ENCODE results near the gene ADGB.
A peak's percentile ranks its signal among the peaks of the same experiment; 100 is the strongest.
"Not testable (repeated sequence)": the region's sequence is repeated elsewhere in the genome, so short reads cannot be mapped to it uniquely, and the experiment has no call there.

ADGB gene

DNA sequence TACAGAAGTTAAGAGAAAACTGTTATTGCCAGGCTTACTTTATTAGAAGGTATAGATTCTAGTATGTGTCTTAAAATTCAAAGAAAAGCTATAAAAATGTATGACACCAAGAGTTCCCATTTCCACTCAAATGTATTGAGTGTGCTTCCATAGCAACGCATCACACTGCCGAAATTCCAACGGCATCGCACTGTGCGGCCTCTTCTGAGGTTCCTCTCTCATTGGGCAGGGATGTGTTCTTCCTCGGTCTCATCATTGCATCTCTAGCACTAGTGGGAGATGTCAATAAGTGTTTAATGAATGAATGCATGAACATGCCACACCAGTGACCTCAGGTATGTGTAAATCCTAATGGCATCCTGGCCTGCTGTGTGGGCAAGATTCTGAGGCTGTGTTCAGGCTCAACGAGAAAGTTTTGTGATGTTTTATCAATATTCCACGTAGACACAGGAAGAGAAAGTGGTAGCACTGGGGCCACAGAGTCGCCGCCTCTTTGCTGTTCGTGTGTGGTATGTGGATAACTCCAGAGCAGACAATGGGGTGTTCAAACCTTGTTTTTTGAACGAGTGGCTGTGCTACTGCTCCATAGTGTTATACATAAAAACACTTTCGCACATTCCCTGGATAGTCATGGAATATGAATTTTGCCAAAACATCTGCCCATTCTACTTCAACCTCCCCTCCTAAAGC, 171.6 kb downstream of the ADGB start:
- DNase-seq, result no peak

DNA sequence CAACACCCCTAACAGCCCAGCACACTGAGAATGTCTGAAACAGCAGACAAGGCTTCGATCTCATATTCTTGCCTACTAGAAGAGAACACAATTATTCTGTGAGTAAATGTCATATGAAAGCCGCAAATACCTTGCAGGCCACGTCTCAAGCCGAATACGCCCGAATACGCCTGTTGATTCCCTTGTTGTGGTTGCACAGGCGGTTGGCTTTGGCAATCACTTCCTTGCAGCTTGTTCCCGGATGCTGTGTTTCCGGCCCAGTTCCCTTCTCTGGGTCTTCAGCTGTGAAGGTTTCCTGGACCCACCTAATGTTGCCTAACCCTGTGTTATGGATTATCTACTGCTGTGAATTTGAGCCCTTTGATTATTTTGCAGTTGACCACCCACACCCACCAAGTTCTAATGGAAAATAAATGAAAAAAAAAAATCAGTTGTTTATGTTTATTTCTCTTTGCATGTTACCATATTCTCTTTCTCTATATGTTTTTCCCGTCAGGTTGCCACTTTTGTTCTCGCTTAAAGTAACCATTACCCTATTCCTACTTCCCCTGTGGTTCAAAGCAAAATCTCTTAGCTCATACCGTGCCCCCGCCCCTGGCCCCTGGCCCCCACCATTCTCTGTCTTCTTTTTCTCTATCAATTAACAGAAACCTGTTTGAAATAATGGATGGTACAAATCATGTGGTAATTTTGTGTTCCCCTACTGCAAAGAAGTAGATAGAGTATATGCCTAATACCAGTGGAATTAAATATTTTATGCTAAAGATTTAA, 172.4 kb downstream of the ADGB start:
- peak; percentile 39 for DNase-seq

DNA sequence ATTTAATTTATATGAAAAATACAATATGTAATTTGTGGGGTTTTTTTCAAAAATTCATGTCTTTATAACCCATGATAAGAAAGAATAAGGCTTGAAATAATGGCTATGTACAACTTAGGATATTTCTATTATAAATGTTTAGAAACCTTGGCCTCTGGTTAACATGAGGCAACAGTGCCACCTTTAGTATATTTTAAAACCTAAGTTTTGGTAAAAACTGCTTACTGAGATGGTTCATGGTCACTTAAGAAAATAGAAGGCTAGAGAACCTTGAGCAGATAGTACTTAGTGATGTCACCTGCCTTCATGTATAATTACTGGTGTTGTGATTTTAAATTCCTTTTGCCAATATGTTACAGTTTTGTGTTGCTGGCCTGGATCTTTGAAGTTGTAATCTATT, 176.4 kb downstream of the ADGB start:
- DNase-seq, result no peak

DNA sequence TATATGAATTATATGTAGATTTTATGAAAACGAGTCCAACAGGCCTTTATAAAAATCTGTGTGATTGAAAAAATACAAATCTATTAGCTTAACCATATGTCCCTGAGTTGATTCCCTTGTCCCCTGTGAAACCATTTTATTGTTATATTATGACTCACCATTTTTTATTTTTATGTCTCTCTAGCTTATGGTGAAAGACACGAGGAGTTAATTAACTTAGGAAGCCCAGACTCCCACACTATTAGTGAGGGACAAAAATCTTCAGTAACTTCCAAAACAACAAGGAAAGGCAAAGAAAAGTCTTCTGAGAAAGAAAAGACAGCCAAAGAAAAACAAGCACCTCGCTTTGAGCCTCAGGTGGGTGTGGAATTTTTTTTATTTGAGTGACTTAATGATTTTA, 183.1 kb downstream of the ADGB start:
- no peak for DNase-seq

DNA sequence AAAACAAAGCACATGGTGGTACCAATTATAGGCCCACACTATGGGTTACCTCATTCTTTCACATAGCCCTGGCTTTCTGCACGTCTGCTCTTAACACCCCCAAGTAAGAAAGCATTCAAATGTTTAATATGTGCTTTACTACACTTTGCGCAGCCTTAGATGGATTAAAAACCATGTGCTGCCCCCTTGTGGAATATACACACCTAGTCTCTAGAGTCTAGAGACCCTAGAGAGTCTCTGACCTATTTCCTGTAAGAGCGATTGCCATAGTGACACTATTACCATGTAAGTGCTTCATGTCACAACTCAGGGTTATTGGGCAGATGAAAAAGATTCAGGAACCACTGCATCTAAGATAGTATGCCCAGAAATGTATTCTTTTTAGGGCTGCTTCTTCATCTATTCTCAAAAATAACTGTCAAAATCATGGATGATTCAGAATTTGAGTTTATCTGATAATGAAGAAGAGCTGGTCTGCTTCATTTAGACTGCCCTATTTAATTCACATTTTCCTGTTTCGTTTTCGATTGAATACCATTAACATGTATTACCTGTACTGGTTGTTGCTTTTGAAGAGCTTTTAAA, 186.3 kb downstream of the ADGB start:
- DNase-seq, result peak; percentile 58

DNA sequence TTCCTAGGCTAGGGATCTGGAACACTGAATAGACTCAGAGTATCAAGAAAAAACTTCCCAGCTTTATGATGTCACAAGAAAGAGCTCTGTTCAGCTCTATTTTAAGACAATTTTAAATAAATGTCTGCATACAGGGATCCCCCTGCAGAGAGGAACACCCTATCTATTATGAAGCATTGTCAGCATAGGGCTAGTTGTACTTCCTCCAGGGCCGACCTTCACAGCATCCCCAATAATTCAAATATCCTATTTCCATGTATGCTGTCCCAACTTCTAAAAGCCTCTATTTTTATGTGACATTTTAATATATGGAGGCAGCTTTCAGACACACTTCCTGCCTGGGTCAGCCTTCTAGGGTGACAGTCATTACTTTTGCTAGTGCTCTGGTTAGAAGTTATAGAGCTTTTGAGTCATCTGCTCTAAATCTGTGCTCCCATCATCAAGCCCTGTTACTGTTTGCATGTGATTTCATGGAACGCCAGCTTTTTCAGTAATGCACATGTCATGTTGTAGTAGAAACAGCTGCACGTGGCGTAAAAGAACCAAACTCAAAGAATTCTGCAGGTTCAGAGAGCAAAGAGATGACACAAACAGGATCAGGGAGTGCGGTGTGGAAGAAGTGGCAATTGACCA, 189.2 kb downstream of the ADGB start:
- no peak for DNase-seq

DNA sequence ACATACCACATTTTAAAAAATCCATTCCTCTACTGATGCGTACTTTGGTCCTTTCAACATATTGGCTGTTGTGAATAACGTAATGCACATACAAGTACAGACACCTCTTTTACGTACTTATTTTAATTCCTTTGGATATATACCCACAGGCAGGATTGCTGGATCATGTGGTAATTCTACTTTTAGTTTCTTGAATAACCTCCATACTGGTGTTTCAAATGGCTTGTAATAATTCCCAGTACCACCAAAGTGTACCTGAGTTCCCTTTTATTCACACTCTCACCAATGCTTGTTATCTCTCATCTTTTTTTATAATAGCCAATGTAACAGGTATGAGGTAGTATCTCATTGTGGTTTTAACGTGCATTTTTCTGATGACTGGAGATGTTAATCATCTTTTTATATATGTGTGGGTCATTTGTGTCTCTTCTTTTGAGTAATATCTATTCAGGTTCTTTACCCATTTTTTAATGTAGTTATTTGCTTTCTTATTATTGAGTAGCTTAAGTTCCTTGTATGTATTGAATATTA, 191.9 kb downstream of the ADGB start:
- DNase-seq, result no peak

DNA sequence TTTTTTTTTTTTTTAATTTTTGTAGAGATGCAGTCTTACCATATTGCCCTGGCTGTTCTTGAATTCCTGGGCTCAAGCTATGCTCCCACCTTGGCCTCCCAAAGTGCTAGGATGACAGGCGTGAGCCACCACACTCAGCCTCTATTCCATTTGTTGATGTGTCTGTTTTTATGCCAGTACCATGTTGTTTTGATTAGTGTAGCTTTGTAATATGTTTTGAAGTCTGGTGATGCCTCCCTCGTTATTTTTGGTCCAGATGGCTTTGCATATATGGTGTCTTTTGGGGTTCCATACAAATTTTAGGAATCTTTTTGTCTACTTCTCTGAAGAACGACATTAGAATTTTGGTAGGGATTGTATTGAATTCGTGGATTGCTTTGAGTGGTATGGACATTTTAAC, 193.2 kb downstream of the ADGB start:
- DNase-seq, result no peak

DNA sequence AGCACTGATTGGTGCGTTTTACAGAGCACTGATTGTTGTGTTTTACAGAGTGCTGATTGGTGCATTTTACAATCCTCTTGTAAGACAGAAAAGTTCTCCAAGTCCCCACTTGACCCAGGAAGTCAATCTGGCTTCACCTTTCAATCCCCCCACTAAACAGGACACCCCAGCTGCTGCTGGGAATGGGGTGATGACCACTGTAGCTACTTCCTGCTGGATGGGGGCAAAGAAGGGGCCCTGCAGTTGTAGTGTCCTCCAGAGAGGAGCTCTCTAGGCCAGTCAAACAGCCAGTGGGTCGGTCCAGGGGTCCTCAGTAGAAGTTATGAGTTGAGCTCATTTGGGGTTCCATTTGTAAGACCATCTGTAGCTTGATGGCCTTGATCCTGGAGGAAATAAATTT, 194.4 kb downstream of the ADGB start:
- not testable (repeated sequence) for DNase-seq

DNA sequence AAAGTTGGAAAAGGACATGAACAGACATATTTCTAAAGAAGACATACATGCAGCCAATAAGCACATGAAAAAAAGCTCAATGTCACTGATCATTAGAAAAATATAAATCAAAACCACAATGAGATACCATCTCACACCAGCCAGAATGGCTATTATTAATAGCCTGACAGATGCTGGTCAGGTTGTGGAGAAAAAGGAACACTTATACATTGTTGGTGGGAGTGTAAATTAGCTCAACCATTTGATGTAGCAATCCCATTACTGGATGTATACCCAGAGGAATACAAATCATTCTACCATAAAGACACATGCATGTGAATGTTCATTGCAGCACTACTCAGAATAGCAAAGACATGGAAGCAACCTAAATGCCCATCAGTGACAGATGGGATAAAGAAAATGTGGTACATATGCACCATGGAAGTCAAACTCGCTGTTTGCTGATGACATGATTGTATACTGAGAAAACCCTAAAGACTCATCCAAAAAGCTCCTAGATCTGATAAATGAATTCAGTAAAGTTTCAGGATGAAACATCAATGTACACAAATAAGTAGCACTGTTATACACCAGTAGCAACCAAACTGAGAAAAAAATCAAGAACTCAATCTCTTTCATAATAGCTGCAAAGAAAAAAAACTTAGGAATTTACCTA, 196.8 kb downstream of the ADGB start:
- DNase-seq, result no peak

DNA sequence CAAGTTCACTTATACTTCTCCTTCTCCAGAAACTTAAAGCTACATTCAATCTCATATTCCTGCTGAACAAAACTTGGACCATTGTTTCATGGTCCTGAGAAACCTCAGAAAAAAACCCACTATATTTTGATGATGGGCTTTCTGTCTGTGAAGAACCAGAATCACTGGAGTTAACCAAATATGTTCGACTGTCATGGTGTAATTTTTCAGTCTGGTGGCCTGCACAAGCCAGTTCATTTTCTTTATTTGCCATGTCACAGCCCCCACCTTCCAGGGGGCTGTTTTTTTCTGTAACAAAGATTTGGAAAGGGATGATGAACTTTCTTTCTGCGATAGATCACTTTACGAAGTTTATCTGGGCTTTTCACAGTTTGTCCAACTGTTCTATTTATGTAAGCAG, 204.4 kb downstream of the ADGB start:
- not testable (repeated sequence) for DNase-seq

DNA sequence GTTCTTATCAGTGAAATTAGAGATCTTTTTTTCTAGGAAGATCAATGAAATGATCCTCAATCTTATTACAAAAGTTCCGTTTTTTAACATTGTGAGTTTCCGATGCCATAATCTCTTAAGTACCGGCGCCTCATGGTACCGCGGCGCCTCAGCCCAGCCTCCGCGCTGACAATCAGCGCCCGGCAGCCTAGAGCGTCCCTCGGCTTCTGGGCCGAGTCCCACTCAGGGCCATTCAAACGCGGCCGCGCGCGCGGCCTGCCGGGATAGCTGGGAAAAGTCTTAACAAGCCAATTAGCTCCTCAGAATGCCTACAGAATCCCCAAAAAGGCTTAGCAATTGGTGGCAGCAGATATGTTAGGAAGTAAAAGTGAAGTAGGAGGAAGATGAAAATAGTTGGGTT, 204.8 kb downstream of the ADGB start:
- DNase-seq, result no peak

DNA sequence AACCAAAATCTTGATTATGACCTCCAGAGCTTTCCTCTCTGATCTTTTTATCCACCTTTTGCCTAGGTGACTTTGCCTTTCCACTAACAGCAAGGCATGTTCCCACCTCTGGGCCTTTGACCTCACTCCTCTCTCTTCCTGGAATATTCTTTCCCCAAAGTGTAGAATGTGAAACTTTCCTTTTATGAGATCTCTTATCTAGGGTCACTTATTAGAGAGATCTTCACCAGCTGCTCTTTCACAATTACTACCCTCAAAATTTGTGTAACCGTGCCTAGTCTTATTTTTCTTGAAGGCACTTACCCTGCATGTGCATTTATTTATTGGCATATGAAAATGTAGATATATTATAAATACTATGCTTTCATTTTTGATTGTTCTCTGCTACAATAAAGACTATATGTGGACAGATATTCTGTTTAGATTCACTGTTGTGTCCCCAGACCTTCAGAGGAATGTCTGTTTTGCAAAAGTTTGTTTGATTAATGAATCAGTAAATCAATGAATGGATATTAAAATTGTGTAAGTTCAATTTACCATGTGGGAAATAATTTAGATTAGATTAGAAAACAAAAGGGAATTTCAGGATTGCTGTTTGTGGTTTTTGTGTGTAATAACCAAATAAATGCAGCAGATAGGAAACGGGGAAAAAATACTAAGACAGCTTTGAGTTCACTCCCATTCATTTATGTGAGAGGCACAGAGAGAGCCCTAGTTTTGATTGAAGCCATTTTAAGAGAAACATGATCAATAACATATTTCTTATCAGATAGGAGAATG, 207.0 kb downstream of the ADGB start:
- DNase-seq, result no peak

DNA sequence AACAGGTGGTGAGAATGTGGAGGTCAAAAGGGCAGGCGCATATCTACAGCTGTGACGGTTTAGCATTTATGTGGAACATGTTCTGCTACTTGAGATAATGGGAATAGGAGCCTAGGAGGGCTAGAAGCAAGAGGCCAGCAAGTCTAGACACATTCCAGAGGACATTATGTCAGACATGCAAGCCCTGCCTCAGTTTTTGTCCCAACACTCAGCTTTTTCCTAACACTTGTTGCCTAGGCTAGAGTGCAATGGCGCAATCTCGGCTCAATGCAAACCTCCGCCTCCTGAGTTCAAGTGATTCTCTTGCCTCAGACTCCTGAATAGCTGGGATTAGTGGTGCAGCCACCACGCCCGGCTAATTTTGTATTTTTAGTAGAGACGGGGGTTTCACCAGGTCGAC, 210.2 kb downstream of the ADGB start:
- DNase-seq, result not testable (repeated sequence)

DNA sequence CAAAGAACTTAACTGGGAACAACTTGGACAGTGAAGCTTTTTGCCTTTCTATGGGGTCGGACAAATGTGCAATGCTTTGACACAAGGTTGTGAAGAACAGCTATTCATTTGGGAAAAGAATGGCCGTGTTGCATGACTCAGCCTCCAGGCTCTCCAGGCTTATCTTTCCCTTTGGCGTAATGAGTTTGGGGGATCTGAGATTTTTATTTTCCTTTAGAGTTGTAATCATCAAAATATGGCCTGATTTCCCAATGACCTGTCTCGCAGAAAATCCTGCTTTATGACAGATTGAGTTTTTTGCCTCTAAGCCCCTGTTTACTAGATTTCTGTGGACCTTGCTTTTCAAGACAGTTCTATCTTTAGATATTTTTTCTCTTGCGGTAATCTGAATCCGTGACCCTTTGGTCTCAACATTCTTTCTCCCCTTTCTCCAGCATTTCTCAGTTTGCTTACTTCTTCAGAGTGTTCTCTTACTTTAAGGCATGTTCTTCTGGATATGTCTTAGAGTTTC, 214.1 kb downstream of the ADGB start:
- DNase-seq, result not testable (repeated sequence)

DNA sequence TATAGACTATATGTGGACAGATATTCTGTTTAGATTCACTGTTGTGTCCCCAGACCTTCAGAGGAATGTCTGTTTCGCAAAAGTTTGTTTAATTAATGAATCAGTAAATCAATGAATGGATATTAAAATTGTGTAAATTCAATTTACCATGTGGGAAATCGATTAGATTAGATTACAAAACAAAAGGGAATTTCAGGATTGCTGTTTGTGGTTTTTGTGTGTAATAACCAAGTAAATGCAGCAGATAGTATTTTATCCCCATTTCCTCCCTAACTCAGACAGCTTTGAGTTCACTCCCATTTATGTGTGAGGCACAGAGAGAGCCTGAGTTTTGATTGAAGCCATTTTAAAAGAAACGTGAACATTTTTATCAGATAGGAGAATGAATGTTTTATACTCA, 214.8 kb downstream of the ADGB start:
- no peak for DNase-seq

DNA sequence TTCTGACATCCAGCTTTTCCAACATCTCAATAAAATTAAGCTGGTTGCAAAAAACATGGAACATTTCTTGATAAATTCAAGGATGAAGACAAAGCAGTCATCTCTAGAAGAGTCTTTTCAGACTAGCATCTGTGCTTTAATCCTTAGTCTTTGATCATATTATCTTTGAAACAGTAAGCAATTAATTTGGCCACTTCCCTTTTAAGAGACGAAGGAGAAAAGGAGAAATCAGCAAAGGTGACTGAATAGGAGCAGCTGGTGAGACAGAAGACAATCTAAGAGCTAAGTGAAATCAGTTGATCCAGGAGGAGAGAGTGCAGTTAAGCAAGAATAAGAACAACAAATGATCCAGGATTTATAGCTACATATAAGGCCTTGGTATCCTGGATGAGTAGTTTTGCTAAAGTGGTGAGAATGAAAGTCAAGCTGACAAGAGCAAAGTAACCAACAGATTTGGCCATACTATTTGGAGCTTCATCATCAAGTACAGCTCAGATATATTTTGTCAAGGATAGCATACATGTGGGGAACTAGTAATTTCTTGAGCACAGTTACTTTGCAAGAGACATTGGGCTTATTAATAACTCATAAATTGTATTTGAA, 215.5 kb downstream of the ADGB start:
- DNase-seq, result no peak

DNA sequence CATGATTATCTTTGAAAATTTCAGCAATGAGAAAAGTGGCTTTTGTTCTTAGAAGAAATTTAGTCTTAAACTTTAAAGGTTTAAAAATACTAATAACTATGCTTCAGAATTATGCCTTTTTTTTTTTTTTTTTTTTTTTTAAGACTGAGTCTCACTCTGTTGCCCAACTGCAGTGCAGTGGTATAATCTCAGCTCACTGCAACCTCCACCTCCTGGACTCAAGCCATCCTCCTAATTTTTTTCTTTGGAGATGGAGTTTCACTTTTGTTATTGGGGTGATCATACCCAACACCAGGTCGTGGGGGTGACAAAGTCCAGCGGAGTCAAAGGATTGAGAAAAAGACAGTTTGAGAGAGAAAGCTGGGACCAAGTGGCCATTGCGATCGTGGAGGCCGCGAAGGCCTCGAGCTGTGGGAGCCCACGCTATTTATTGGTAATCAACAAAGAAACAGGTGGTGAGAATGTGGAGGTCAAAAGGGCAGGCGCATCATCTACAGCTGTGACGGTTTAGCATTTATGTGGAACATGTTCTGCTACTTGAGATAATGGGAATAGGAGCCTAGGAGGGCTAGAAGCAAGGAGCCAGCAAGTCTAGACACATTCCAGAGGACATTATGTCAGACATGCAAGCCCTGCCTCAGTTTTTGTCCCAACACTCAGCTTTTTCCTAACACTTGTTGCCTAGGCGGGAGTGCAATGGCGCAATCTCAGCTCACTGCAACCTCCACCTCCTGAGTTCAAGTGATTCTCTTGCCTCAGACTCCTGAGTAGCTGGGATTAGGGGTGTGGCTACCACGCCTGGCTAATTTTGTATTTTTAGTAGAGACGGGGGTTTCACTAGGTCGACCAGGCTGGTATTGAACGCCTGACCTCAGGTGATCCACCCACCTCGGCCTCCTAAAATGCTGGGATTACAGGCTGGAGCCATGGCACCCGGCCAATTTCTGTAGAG, 217.0 kb downstream of the ADGB start:
- not testable (repeated sequence) for DNase-seq

DNA sequence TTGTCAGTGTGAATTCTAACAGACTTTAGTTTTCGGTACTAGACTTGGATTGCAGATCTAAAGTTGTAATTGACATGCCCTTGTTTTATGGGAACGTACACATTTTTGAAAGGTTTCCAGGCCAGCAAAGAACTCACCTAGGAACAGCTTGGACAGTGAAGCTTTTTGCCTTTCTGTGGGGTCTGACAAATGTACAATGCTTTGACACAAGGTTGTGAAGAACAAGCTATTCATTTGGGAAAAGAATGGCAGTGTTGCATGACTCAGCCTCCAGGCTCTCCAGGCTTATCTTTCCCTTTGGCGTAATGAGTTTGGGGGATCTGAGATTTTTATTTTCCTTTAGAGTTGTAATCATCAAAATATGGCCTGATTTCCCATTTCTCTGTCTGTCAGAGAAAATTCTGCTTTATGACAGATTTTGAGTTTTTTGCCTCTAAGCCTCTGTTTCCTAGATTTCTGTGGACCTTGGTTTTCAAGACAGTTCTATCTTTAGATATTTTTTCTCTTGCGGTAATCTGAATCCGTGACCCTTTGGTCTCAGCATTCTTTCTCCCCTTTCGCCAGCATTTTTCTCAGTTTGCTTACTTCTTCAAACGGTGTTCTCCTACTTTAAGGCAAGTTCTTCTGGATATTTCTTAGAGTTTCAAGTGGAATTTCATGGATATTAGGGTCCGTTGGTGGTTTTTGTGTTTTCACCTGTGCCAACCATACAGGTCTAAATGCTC, 221.0 kb downstream of the ADGB start:
- no peak for DNase-seq
